K562 (cell line): ENCODE results near the gene PGLYRP4. TPM values are rescaled to one million over a fixed set of nuclear protein-coding genes. Genes with fewer than 3 reads are reported as not detected.

Experiments
- CTCF ChIP-seq, 3 experiments: IDR thresholded peaks in 2 of 3; conservative IDR thresholded peaks in 1 of 3; 2 replicates each; pipeline ENCODE4 v1.5.1; 2011 to 2012; ENCODE audit warnings: low read length in 3 of 3, mild to moderate bottlenecking in 3 of 3, control low read depth in 2 of 3, improper control_type of control experiment in 1 of 3, inconsistent platforms in 1 of 3, low read depth in 1 of 3, mixed read lengths in 1 of 3, moderate library complexity in 1 of 3; ENCODE audit not compliant: insufficient read depth in 2 of 3
- DEAF1 ChIP-seq: fragments of 450-650 bp; formaldehyde crosslinking; IDR thresholded peaks from 2 replicates; pipeline ENCODE4 v1.4.0; 2020; ENCODE audit warnings: mild to moderate bottlenecking, moderate library complexity
- E2F4 ChIP-seq: sonication (generic); formaldehyde crosslinking; IDR thresholded peaks from 2 replicates; pipeline ENCODE4 v1.8.0; 2022; ENCODE audit warnings: mild to moderate bottlenecking, low read depth, missing genetic modification reagents
- FOXA1 ChIP-seq: fragments of 450-650 bp; IDR thresholded peaks from 2 replicates; pipeline ENCODE4 v1.6.1; 2016; ENCODE audit warnings: mild to moderate bottlenecking, borderline replicate concordance
- GABPA ChIP-seq: fragments of 200-800 bp; sonication (Bioruptor generic); conservative IDR thresholded peaks from 2 replicates; pipeline ENCODE4 v1.6.1; 2016; ENCODE audit warnings: low read depth, missing genetic modification characterization, missing compliant biosample characterization
- NCOR1 ChIP-seq: fragments of 450-650 bp; IDR thresholded peaks from 2 replicates; pipeline ENCODE4 v1.6.1; 2016; ENCODE audit warnings: mild to moderate bottlenecking, moderate library complexity
- NR1H2 ChIP-seq: sonication (generic); formaldehyde crosslinking; IDR thresholded peaks from 2 replicates; pipeline ENCODE4 v1.4.0; 2020; ENCODE audit warnings: mild to moderate bottlenecking, missing genetic modification reagents
- RAD21 ChIP-seq, 2 experiments: fragments of 250-450 bp in 1 of 2; fragments of 450-650 bp in 1 of 2; sonication (Bioruptor Pico) in 1 of 2; formaldehyde crosslinking in 1 of 2; IDR thresholded peaks in 1 of 2; conservative IDR thresholded peaks in 1 of 2; 2 replicates each; pipeline versions ENCODE4 v1.4.0 to v1.8.0; 2020 to 2022; ENCODE audit warnings: mild to moderate bottlenecking in 2 of 2, moderate library complexity in 1 of 2
- SPI1 ChIP-seq: IDR thresholded peaks from 2 replicates; pipeline ENCODE4 v1.6.1; 2011; ENCODE audit warnings: low read depth, low read length, control low read depth, borderline replicate concordance
- STAG1 ChIP-seq: sonication (generic); formaldehyde crosslinking; IDR thresholded peaks from 2 replicates; pipeline ENCODE4 v1.5.0; 2020; ENCODE audit warnings: missing genetic modification reagents, borderline replicate concordance
- TRIM28 ChIP-seq: fragments of 450-650 bp; IDR thresholded peaks from 2 replicates; pipeline ENCODE4 v1.6.1; 2017
- ZBTB40 ChIP-seq, 2 experiments: fragments of 450-650 bp in 1 of 2; sonication (generic) in 1 of 2; formaldehyde crosslinking in 1 of 2; IDR thresholded peaks; 2 replicates each; pipeline versions ENCODE4 v1.7.1 to v1.9.0; 2016 to 2022; ENCODE audit warnings: inconsistent platforms in 1 of 2, mild to moderate bottlenecking in 1 of 2, missing genetic modification reagents in 1 of 2
- ZNF311 ChIP-seq: fragments of 250-450 bp; sonication (Bioruptor Pico); IDR thresholded peaks from 2 replicates; pipeline ENCODE4 v1.4.0; 2020; ENCODE audit warnings: mild to moderate bottlenecking, moderate library complexity
- polyA plus RNA-seq, 8 experiments: library from polyadenylated mRNA; depleted of rRNA in 4 of 8; stranded (reverse) in 5 of 8; unstranded in 3 of 8; fragments of >200 nt; fragmentation: Nextera tagmentation in 2 of 8; fragmentation: Illumina TruSeq in 1 of 8; extraction: Ambion mirVana in 2 of 8; extraction: Trizol in 1 of 8; gene quantifications; 2 replicates each; pipeline versions ENCODE4 v1.2.1 to v1.2.3, GENCODE V29; 2011 to 2014; ENCODE audit warnings: inconsistent platforms in 1 of 8, missing spikeins in 1 of 8
- total RNA-seq, 7 experiments: library from RNA; depleted of rRNA in 6 of 7; stranded (reverse); fragments of >200 nt in 6 of 7; fragmentation: Illumina TruSeq in 2 of 7; extraction: Trizol in 2 of 7; gene quantifications; 2 replicates each; pipeline versions ENCODE4 v1.2.1 to v1.2.3, GENCODE V29; 2011 to 2021; ENCODE audit warnings: low replicate concordance in 1 of 7

PGLYRP4 gene
- total and polyA plus RNA-seq, 9 of the 15 experiments (the other 6 are each of a cell fraction or from before 2014, with no cell fraction given), result 0.06 to 0.13 (median 0.11) TPM; not detected in 6

DNA sequence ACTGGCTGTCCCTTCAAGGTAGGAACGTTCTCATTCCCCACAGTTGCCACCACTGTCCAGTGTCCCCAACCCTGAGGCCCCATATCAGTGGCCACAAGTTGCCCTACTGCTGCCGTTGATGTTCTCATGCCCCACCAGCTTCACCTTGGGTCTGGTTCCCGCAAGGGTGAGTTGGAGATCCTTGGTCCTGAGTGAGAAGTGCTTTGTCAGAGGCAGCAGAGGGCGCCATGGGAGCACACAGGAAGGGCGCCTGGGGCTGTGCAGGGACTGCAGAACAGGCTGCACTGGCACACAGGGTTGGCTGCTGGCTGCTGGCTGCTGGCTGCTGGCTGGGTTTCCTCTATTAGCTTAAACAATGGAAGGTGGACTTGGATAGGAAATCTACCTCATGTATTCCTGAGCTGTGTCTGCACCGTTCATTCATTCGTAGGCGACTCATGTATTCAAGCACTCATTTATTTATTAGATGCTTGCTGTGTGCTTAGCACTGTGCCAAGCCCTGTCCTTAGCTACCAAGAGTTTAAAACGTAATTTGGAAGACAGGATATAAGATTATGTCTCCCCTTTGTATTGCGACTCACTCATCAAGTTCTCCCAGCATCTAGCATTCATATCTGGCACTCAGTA lies 6.9 kb upstream of the PGLYRP4 start (continued):
- TF ChIP-seq RAD21 (CRISPR knock-in tag; conservative IDR thresholded peaks at IDR 0.05 in 1 of 2, IDR thresholded peaks at IDR 0.05 in 1 of 2), result peak; percentile 62 to 83; a peak in 3 of 4 replicates
- TF ChIP-seq ZBTB40 (IDR thresholded peaks at IDR 0.05), result no peak
- no peak for TF ChIP-seq ZBTB40 (CRISPR knock-in tag; IDR thresholded peaks at IDR 0.05)
- no peak for TF ChIP-seq E2F4 (CRISPR knock-in tag)
- peak; percentile 69; the same call in 1 of the 2 replicates for TF ChIP-seq STAG1 (CRISPR knock-in tag)
- TF ChIP-seq DEAF1 (CRISPR knock-in tag), result peak; percentile 32; the same call in 1 of the 2 replicates
- no peak for TF ChIP-seq NR1H2 (CRISPR knock-in tag)
- no peak for TF ChIP-seq GABPA (tag)
- TF ChIP-seq SPI1, result no peak
- no peak for TF ChIP-seq FOXA1
- TF ChIP-seq ZNF311, result no peak
- peak; percentile 79 to 86 (median 85) for TF ChIP-seq CTCF (IDR thresholded peaks at IDR 0.05 in 2 of 3, conservative IDR thresholded peaks at IDR 0.05 in 1 of 3; ENCODE audit: insufficient read depth in 2 of 3, low read depth in 1 of 3, low read length in 3 of 3)
- no peak for TF ChIP-seq NCOR1
- TF ChIP-seq TRIM28, result no peak
